GM18502 (cell line): ENCODE data around the gene UBE2D1.

Experiments
- ATAC-seq: cut with Tn5 transposase; IDR thresholded peaks from one replicate; pipeline ENCODE4 v1.9.1; 2021; ENCODE audit warnings: mild to moderate bottlenecking; ENCODE audit not compliant: unreplicated experiment, poor library complexity

UBE2D1 gene

GRCh38 chr10:58335306-58336005 is 650 bp downstream of the UBE2D1 start:
- peak; percentile 51 for ATAC-seq

GRCh38 chr10:58336242-58336641 is 1.4 kb downstream of the UBE2D1 start:
- ATAC-seq, result no peak

- no peak for ATAC-seq
Observed at GRCh38 chr10:58341422-58341821, 6.6 kb downstream of the UBE2D1 start.

DNA sequence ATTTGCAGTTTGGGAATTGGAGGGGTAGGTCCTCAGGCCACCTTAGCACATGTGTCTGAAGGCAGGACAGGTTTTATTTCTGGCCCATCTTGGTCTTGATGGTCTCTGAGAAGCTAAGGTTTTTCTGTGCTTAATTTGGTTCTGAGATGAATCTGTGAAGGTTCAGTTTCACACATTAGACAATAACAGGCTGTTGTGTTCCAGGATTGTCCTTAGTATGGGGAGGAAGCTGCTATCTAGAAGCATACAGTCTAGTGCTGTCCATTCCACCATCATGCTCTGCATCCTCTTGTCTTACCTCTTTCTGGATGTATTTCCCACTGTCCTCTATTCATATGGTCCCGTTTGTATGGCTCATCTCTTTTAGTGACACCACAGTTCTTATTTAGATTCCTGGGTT is 7.1 kb downstream of the UBE2D1 start:
- peak; percentile 71 for ATAC-seq

GRCh38 chr10:58347967-58348366 is 13.2 kb downstream of the UBE2D1 start:
- ATAC-seq, result no peak

- ATAC-seq, result no peak
Observed at GRCh38 chr10:58348571-58349033, 13.8 kb downstream of the UBE2D1 start.

- ATAC-seq, result no peak
Observed at GRCh38 chr10:58350023-58350422, 15.2 kb downstream of the UBE2D1 start.

GRCh38 chr10:58350619-58351323 is 16.0 kb downstream of the UBE2D1 start:
- no peak for ATAC-seq

DNA sequence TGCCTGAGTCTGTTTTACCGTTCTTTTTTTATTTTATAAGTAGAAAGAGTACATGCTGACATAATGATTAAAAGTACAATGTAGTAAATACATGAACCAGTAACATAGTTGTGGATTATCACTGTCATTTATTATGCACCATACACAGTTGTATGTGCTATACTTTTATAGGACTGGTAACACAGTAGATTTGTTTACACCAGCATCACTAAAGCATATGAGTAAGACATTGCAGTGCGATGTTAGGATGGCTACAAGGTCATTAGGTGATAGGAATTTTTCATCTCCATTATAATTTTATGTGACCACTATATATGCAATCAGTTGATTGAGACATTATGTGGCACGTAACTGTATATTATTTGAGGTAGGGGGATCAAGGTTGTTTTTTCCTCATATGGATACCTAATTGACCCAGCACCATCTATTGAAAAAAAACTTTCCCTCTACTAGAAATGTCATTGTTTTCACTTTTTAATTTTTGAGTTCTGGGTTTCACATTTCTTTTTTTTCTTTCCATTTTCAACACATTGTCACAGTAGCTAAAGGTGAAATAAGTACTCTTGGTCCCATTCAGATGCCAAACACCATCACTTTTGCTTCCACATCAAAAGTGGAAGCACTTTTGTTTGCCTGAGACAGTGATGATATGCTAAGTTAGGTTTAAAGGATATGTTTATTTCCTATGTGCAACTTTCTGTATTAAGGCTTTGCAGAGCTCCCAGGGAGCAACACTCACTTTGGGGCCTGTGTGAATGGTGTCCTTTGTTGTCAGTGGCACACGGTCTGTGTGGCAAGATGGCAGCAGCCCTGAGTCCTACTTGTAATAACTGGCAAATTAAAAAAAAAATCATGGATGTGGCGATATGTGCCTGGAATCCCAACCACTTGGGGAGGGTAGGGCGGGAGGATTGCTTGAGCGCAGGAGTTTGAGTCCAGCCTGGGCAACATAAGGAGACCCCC is 17.1 kb downstream of the UBE2D1 start:
- no peak for ATAC-seq

DNA sequence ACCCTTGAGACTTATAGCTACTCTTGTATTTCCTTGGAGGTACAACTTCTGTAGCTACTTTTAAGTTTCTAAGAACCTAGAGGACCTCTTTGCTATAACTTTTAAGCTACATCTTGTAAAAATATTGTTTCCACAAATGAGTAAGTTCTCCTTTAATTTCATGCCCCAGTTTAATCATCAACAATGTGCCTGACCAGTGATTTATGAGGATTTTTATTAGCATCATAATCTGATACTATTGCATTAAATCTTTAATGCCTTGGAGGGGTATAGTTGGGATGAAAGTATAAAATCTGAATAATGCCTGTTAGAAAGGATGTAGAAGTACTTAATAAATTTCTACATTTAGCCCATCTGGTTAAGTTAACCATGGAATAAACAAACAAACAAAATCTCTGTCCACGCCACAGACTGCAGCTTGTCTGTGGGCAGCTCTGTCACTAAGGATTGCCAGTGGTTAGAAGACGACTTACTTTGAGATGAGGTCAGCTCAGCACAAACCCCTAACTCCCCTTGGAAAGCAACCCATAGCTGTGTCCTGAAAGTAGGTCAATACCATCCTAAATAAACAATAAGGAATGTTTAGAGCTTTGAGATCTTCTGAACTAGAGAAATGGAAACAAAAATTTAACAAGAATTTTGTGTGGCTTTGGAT is 18.3 kb downstream of the UBE2D1 start:
- ATAC-seq, result no peak

GRCh38 chr10:58356756-58357155 is 21.9 kb downstream of the UBE2D1 start:
- ATAC-seq, result no peak

- no peak for ATAC-seq
Observed at GRCh38 chr10:58358314-58358933, 23.6 kb downstream of the UBE2D1 start.

DNA sequence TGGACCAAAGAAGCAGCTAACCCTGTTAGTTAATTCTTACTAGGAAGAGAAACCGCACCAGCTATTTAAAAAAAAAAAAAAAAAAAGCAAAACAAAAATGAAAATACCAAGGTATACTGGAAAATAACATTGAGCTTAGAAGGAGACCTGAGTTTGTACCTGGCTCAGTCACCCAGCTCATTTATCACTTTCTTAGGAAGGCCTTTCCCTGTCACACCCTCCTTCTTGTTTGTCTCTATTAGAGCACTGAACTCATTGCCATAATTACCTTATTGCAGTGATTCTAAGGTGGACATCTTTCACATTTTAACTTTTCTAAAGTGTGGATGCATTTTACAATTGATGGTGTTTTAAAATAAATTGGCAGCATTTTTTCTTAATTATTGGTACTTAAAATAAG is 24.1 kb downstream of the UBE2D1 start:
- no peak for ATAC-seq

DNA sequence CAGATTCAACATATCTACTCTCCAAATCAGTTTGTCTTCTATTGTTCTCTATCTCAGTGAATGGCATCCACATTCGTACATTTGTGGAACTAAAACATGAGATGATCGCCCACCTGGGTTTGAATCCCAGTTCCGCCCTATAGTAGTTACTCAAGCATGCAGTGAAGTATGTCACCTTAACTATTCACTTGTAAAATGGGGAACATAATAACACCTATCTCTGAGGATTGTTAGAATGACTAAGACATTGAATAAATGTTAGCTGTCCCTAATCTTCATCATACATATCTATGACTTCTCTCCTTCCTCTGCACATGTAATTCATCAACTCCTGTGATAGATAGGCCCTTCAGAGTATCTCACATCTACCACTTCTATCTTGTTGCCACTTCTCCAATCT is 24.7 kb downstream of the UBE2D1 start:
- ATAC-seq, result no peak

DNA sequence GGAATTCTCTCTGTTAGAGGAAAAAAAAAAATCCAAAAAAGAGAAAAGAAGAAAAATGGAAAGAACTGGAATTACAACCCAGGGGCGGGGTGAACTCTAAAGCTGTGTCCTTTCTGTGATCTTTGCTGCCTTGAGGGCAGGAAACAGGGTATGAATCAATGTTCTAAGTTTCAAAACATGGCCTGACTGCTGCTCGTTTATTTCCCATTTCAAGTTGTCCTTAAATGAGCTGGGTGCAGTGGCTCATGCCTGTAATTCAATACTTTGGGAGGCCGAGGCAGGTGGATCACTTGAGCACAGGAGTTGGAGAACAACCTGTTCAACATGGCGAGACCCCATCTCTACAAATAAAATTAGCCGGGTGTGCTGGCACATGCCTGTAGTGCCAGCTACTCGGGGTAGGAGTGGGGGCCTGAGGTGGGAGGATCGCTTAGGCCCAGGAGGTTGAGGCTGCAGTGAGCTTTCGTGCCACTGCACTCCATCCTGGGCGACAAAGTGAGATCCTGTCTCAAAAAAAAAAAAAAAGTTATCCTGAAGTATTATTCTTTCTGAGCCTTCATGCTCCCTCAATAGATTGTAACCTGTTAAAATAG is 25.7 kb downstream of the UBE2D1 start:
- ATAC-seq, result no peak

GRCh38 chr10:58361353-58361752 is 26.5 kb downstream of the UBE2D1 start:
- no peak for ATAC-seq

DNA sequence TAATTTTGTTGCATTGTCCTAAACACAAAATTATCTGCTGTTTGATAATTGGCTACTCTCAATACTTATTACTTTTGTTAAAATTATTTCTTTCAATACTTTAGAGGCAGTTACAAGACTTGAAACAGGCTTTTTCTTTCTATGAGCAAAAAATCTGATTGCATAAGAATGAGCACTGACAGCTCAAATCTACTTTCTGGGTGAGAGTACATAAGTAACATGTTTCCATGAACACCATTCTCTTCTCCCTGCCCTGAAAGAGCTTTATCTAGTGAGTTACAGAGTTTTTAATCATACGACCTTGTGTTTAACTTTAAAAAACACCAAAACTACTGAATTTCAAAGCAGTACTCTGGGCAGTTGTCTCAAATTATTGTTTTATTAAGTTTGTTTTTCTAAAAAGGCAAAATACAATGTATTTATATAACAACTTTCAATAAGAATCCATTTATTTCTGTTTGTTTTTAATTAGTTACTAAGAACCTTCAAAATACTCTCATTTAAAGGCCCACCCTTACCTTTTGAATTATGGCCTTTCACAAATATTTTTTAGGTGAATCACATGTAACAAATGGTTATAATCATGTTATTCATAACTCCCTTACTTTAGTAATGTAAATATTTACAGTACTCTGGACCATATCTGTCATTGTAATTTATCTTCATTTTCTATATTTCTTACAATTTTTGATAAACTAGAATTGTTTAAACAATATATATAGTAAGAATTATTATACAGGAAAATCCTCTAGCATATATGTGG is 27.4 kb downstream of the UBE2D1 start:
- no peak for ATAC-seq

DNA sequence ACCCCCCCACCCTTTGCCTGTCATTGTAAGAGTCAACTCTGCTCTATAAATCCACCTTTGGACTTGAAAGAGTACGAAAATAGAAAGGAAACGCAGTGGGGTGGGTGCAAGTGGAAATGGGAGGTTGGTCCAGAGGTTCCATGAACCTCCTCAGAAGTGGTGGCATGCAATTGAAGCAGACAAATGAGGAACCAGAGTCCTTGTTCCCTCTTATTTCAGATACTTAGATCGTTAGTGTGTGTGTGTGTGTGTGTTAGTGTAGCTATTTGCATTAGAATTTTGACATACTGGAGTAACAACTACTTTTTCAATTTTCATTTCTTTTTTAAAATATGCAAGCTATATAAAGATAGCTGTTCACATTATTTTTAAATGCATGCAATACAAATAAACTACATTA is 32.3 kb downstream of the UBE2D1 start:
- no peak for ATAC-seq

GRCh38 chr10:58371473-58371872 is 36.7 kb downstream of the UBE2D1 start:
- no peak for ATAC-seq
